GM23338 (cell line): ENCODE measurements around the gene KIAA2012. TPM values are rescaled to one million over a fixed set of nuclear protein-coding genes. Genes with fewer than 3 reads are reported as not detected.

Source experiments
- ATAC-seq: fragments of 200-7000 bp; cut with Tn5 transposase; 3 replicates; pipeline ENCODE4 v1.9.1; 2020
- DNase-seq: peaks from one replicate; pipeline ENCODE4 v3.0.0-alpha.2; 2015; ENCODE audit warnings: low spot score
- H2AFZ ChIP-seq: fragments of 200-600 bp; sonication (generic); 2 replicates; pipeline ENCODE4 v1.8.0; 2016; ENCODE audit warnings: antibody characterized with exemption, mild to moderate bottlenecking, moderate library complexity
- H3F3A ChIP-seq: fragments of 200-600 bp; sonication (generic); replicated peaks from 2 replicates; pipeline ENCODE4 v1.8.0; 2017; ENCODE audit warnings: antibody characterized with exemption, mixed run types, low read depth
- H3K27ac ChIP-seq: fragments of 200-600 bp; sonication (generic); 2 replicates; pipeline ENCODE4 v1.6.1; 2016; ENCODE audit warnings: low read depth
- H3K27me3 ChIP-seq: fragments of 200-600 bp; sonication (generic); 2 replicates; pipeline ENCODE4 v1.8.0; 2016; ENCODE audit warnings: mild to moderate bottlenecking, mixed run types, moderate library complexity; ENCODE audit not compliant: insufficient read depth
- H3K36me3 ChIP-seq: fragments of 200-600 bp; sonication (generic); 2 replicates; pipeline ENCODE4 v1.8.0; 2016; ENCODE audit warnings: mild to moderate bottlenecking; ENCODE audit not compliant: insufficient read depth
- H3K4me1 ChIP-seq: fragments of 200-600 bp; sonication (generic); 2 replicates; pipeline ENCODE4 v1.8.0; 2016; ENCODE audit warnings: mild to moderate bottlenecking, moderate library complexity; ENCODE audit not compliant: insufficient read depth
- H3K4me2 ChIP-seq: fragments of 200-600 bp; sonication (generic); 2 replicates; pipeline ENCODE4 v1.7.1; 2017; ENCODE audit warnings: mixed run types
- H3K4me3 ChIP-seq: fragments of 200-600 bp; sonication (generic); 2 replicates; pipeline ENCODE4 v1.6.1; 2016; ENCODE audit warnings: mixed run types
- H3K79me2 ChIP-seq: fragments of 200-600 bp; sonication (generic); replicated peaks from 2 replicates; pipeline ENCODE4 v1.8.0; 2017; ENCODE audit warnings: mild to moderate bottlenecking; ENCODE audit not compliant: insufficient read depth
- H3K9me2 ChIP-seq: fragments of 200-600 bp; sonication (generic); 2 replicates; pipeline ENCODE4 v1.8.0; 2017; ENCODE audit not compliant: insufficient read depth
- H4K20me1 ChIP-seq: fragments of 200-600 bp; sonication (generic); replicated peaks from 2 replicates; pipeline ENCODE4 v1.8.0; 2017; ENCODE audit warnings: mild to moderate bottlenecking; ENCODE audit not compliant: insufficient read depth
- H3K27ac Mint-ChIP-seq: 2 replicates; pipeline ENCODE4 v1.8.0; 2020; ENCODE audit warnings: inconsistent platforms, mild to moderate bottlenecking, moderate library complexity, mixed read lengths
- H3K27me3 Mint-ChIP-seq: 3 replicates; pipeline ENCODE4 v1.8.0; 2022; ENCODE audit warnings: low read depth, mild to moderate bottlenecking, moderate library complexity, mixed read lengths, inconsistent platforms; ENCODE audit not compliant: insufficient read depth, poor library complexity
- H3K36me3 Mint-ChIP-seq: 3 replicates; pipeline ENCODE4 v1.8.0; 2021; ENCODE audit warnings: low read depth, mild to moderate bottlenecking, inconsistent platforms, moderate library complexity, mixed read lengths
- H3K4me1 Mint-ChIP-seq: 3 replicates; pipeline ENCODE4 v1.8.0; 2020; ENCODE audit warnings: mild to moderate bottlenecking, inconsistent platforms, mixed read lengths
- H3K4me3 Mint-ChIP-seq: 3 replicates; pipeline ENCODE4 v1.8.0; 2021; ENCODE audit warnings: moderate library complexity, mild to moderate bottlenecking, inconsistent platforms, mixed read lengths
- H3K9me3 Mint-ChIP-seq: 3 replicates; pipeline ENCODE4 v1.8.0; 2020; ENCODE audit warnings: moderate library complexity, mild to moderate bottlenecking, inconsistent platforms, mixed read lengths
- CREB1 ChIP-seq: fragments of 250-450 bp; sonication (Bioruptor Pico); IDR thresholded peaks from 2 replicates; pipeline ENCODE4 v1.5.0; 2020; ENCODE audit warnings: low read depth, mild to moderate bottlenecking, moderate library complexity
- EZH2 ChIP-seq: fragments of 200-600 bp; sonication (generic); IDR thresholded peaks from one replicate; pipeline ENCODE4 v1.8.0; 2017; ENCODE audit warnings: antibody characterized with exemption, mild to moderate bottlenecking, low read depth; ENCODE audit not compliant: unreplicated experiment
- EZH2phosphoT487 ChIP-seq: fragments of 200-600 bp; sonication (generic); IDR thresholded peaks from one replicate; pipeline ENCODE4 v1.8.1; 2018; ENCODE audit warnings: antibody characterized with exemption; ENCODE audit not compliant: unreplicated experiment
- JUNB ChIP-seq: IDR thresholded peaks from one replicate; pipeline ENCODE4 v1.6.1; 2016; ENCODE audit warnings: antibody characterized with exemption; ENCODE audit not compliant: unreplicated experiment
- NANOG ChIP-seq: IDR thresholded peaks from 2 replicates; pipeline ENCODE4 v1.6.1; 2016; ENCODE audit warnings: antibody characterized with exemption, borderline replicate concordance
- POLR2AphosphoS5 ChIP-seq: IDR thresholded peaks from 2 replicates; pipeline ENCODE4 v1.6.1; 2016; ENCODE audit warnings: antibody characterized with exemption, low read depth
- STAT1 ChIP-seq: IDR thresholded peaks from one replicate; pipeline ENCODE4 v1.6.1; 2016; ENCODE audit warnings: antibody characterized with exemption; ENCODE audit not compliant: unreplicated experiment
- ZNF114 ChIP-seq: fragments of 250-450 bp; sonication (Bioruptor Pico); IDR thresholded peaks from 2 replicates; pipeline ENCODE4 v1.5.0; 2020; ENCODE audit warnings: mild to moderate bottlenecking, moderate library complexity
- ZNF331 ChIP-seq: fragments of 250-450 bp; sonication (Bioruptor Pico); IDR thresholded peaks from 2 replicates; pipeline ENCODE4 v1.5.0; 2020; ENCODE audit warnings: low read depth, mild to moderate bottlenecking, moderate library complexity
- ZNF462 ChIP-seq: fragments of 250-450 bp; sonication (Bioruptor Pico); IDR thresholded peaks from 2 replicates; pipeline ENCODE4 v1.5.0; 2020; ENCODE audit warnings: mild to moderate bottlenecking, moderate library complexity
- polyA plus RNA-seq: library from polyadenylated mRNA; unstranded; fragments of >200 nt; fragmentation: Nextera tagmentation; extraction: Ambion mirVana; gene quantifications from 2 replicates; pipeline ENCODE4 v1.2.1, GENCODE V29; 2016
- total RNA-seq: library from RNA; depleted of rRNA; stranded (reverse); fragments of >200 nt; shearing (Covaris generic); gene quantifications from 2 replicates; pipeline ENCODE4 v1.2.3, GENCODE V29; 2014
- TF ChIP-seq, protein P1 (sequence below): IDR thresholded peaks from 2 replicates; pipeline ENCODE4 v1.6.1; 2016; ENCODE audit warnings: antibody characterized with exemption
- TF ChIP-seq, protein P2 (sequence below), 2 experiments: fragments of 200-600 bp in 1 of 2; sonication (generic) in 1 of 2; conservative IDR thresholded peaks; 2 replicates each; pipeline versions ENCODE4 v1.5.1 to v1.6.1; 2016 to 2017; ENCODE audit warnings: antibody characterized with exemption in 2 of 2, low read depth in 2 of 2, mild to moderate bottlenecking in 2 of 2, moderate library complexity in 1 of 2

KIAA2012 gene
- total and polyA plus RNA-seq, 2 experiments from 2014 or later = 0.03 to 0.08 TPM

DNA sequence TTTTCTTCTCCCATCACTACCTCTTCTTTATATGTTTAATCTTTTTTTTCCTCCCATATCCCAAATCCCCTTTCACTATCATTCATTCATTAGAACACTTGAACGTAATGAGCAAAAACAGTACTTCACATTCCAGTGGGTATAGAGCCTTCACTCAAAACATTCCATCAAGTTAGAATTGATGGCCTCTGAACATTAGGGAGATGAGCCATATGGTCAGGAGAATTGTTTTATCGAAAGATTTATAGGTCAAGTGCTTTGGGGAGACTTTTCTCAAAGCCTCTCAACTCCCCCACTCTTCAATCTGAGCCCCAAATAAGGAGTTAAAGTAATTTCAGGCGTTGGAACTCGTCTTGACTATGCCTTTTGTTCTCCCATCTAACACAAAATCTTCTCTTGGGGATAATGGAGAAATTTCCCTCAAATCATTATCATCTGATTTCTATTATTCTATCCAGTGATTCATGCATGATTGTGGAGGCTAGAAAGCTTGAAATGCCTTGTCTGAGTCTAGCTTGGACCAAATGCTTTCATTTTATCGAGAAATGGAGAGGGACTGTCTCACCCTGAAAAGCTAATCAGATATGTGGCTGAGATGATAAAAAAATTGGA is 79.2 kb downstream of the KIAA2012 start:
- Mint-ChIP-seq H3K27me3 (peaks cover 4% of the 10 kb centered on the region), H3K4me1 (peaks cover 27% of the 10 kb centered on the region), H3K4me3 (no peak overlapping the region), H3K36me3 (no peaks in the 10 kb centered on the region), H3K9me3 (no peaks in the 10 kb centered on the region), H3K27ac (no peak overlapping the region)
- DNase-seq = no peak
- peaks cover 13% of the 10 kb centered on the region; the same call in 1 of the 2 replicates for H3K4me1 ChIP-seq
- peaks cover 8% of the 10 kb centered on the region; the same call in 1 of the 2 replicates for H3K9me2 ChIP-seq
- no peaks in the 10 kb centered on the region for H3K36me3 ChIP-seq
- H4K20me1 ChIP-seq = no peaks in the 10 kb centered on the region
- H3K27ac ChIP-seq = no peak overlapping the region
- H3F3A ChIP-seq = 0 out of 2 replicates have a peak, but pooled peaks cover 3% of the 10 kb centered on the region
- no peak overlapping the region for H2AFZ ChIP-seq
- H3K79me2 ChIP-seq = no peaks in the 10 kb centered on the region
- no peak overlapping the region for H3K4me3 ChIP-seq
- no peak for ATAC-seq
- H3K27me3 ChIP-seq = no peaks in the 10 kb centered on the region
- TF ChIP-seq EZH2 (no peak), ZNF331 (CRISPR knock-in tag) (no peak), JUNB (no peak), POLR2AphosphoS5 (no peak), STAT1 (no peak), CREB1 (CRISPR knock-in tag) (no peak), NANOG (no peak), ZNF114 (CRISPR knock-in tag) (no peak), EZH2phosphoT487 (no peak)
- no peak overlapping the region for H3K4me2 ChIP-seq

GRCh38 chr2:202154613-202155012 is 81.6 kb downstream of the KIAA2012 start:
- Mint-ChIP-seq H3K9me3 (no peaks in the 10 kb centered on the region), H3K4me3 (no peak overlapping the region), H3K27me3 (no peaks in the 10 kb centered on the region), H3K27ac (no peak overlapping the region), H3K4me1 (peaks cover 6% of the 10 kb centered on the region), H3K36me3 (no peaks in the 10 kb centered on the region)
- no peak for ATAC-seq
- Histone ChIP-seq H3K4me3 (no peak overlapping the region), H3K79me2 (no peaks in the 10 kb centered on the region), H3K27ac (no peak overlapping the region), H2AFZ (no peak overlapping the region), H3K4me2 (no peak overlapping the region), H3K9me2 (peaks cover 8% of the 10 kb centered on the region; the same call in 1 of the 2 replicates), H3K27me3 (no peaks in the 10 kb centered on the region), H4K20me1 (no peaks in the 10 kb centered on the region), H3F3A (0 out of 2 replicates have a peak, but pooled peaks cover 3% of the 10 kb centered on the region), H3K36me3 (no peaks in the 10 kb centered on the region), H3K4me1 (0 out of 2 replicates have a peak, but pooled peaks cover 4% of the 10 kb centered on the region)
- DNase-seq = no peak
- TF ChIP-seq CREB1 (CRISPR knock-in tag) (no peak), STAT1 (no peak), ZNF462 (CRISPR knock-in tag) (no peak), ZNF114 (CRISPR knock-in tag) (no peak), ZNF331 (CRISPR knock-in tag) (no peak), POLR2AphosphoS5 (no peak), JUNB (no peak), EZH2phosphoT487 (no peak), NANOG (no peak)
- TF ChIP-seq, protein P1, sequence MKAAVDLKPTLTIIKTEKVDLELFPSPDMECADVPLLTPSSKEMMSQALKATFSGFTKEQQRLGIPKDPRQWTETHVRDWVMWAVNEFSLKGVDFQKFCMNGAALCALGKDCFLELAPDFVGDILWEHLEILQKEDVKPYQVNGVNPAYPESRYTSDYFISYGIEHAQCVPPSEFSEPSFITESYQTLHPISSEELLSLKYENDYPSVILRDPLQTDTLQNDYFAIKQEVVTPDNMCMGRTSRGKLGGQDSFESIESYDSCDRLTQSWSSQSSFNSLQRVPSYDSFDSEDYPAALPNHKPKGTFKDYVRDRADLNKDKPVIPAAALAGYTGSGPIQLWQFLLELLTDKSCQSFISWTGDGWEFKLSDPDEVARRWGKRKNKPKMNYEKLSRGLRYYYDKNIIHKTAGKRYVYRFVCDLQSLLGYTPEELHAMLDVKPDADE = no peak
- TF ChIP-seq, protein P2, sequence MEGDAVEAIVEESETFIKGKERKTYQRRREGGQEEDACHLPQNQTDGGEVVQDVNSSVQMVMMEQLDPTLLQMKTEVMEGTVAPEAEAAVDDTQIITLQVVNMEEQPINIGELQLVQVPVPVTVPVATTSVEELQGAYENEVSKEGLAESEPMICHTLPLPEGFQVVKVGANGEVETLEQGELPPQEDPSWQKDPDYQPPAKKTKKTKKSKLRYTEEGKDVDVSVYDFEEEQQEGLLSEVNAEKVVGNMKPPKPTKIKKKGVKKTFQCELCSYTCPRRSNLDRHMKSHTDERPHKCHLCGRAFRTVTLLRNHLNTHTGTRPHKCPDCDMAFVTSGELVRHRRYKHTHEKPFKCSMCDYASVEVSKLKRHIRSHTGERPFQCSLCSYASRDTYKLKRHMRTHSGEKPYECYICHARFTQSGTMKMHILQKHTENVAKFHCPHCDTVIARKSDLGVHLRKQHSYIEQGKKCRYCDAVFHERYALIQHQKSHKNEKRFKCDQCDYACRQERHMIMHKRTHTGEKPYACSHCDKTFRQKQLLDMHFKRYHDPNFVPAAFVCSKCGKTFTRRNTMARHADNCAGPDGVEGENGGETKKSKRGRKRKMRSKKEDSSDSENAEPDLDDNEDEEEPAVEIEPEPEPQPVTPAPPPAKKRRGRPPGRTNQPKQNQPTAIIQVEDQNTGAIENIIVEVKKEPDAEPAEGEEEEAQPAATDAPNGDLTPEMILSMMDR (conservative IDR thresholded peaks at IDR 0.05; ENCODE audit: low read depth in 2 of 2) = no peak
